ENCODE results near the gene SPI1.
"Not testable (repeated sequence)": the region's sequence is repeated elsewhere in the genome, so short reads cannot be mapped to it uniquely, and the experiment has no call there.

Gene SPI1

DNA sequence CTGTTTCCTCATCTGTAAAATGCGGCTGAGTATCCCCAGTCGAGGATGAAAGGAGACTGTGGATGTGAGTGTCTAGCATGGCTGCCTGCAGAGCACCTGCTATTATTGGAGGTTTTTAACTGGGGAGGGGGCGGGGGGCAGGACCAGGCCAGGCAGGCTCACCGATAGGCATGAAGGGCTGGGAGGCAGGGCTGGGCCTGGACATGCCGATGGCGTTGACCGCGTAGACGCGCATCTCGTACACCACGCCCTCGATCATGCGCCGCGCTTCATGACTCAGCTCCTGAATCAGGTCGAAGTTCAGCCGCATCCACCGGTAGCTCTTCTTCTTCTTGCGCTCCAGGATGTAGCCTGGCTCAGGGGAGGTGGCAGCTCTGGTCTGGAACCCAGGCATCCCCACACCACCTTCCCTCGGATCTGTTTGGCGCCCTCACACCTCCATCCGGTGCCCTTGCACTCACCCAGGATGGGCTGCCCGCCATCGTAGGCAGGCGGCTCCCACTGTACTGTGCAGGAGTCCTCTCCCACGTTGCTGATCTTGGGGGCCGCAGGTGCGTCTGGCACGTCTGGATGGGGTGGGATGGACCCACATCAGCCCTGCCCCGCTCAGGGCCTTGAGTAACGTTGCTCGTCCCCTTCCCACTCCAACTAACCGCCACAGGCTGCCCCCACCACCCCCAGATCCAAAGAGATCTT, 41.0 kb downstream of the SPI1 start:
- no peak for DNase-seq

DNA sequence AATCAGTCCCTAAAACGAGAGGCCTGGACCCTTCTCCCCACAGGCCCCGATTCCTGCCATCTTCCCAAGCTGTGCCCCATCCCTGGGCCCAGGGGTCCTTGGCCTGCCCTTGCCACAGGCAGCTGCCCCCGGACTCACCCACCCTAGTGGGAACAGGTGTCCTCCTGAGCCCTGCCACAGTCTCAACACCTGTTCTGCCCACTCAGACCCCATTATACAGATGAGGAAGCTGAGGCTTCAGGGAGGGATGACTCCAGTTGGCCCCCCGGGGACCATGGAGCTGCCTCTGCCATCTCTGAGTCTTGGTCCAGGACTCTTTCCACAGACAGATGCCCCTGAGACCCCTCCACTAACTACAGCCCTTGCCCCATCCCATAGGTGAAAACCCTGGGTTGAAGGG, 41.8 kb downstream of the SPI1 start:
- DNase-seq = no peak

DNA sequence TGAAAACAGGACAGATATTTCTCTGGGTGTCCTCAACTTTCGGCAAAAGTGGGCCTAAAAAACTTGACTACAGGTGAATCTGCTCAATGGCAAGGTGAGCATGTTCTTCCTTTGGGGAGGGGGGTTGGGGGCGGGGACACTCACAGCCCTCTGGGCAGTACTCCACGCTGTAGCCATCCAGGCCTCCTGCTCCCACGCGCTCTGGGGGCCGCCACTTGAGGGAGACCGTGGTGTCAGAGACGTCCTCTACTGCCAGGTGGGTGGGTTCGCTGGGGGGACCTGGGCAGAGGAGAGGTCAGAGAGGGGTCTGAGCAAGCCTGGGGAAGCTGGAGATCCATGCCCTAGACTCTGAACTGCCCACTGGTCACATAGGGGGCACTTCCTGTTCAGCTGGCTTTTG, 42.6 kb downstream of the SPI1 start:
- DNase-seq = no peak

DNA sequence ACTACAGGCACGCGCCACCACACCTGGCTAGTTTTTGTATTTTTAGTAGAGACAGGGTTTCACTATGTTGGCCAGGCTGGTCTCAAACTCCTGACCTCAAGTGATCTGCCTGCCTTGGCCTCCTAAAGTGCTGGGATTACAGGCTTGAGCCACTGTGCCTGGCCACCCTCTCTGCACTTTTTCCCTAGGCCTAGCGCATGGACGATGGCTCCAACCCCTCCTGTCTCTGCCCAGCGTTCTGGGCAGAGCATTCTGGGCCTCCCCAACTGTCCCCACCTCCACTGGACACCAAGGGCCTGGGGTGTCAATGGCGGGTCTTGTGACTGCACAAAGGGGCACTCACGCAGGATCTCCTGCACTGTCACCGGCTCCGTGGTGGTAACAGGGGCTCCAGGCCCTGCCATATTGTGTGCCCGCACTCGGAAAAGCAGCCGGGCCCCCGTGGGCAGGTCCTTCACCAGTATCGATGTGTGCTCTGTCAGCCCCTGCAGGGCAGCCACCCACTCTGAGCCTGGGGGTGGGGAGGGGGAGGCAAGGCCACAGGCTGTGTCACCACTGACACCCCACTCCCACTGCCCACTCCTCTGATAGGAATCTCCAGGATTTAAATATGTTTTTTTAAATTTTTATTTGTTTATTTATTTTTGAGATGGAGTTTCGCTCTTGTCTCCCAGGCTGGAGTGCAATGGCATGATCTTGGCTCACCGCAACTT, 43.5 kb downstream of the SPI1 start:
- not testable (repeated sequence) for DNase-seq

DNA sequence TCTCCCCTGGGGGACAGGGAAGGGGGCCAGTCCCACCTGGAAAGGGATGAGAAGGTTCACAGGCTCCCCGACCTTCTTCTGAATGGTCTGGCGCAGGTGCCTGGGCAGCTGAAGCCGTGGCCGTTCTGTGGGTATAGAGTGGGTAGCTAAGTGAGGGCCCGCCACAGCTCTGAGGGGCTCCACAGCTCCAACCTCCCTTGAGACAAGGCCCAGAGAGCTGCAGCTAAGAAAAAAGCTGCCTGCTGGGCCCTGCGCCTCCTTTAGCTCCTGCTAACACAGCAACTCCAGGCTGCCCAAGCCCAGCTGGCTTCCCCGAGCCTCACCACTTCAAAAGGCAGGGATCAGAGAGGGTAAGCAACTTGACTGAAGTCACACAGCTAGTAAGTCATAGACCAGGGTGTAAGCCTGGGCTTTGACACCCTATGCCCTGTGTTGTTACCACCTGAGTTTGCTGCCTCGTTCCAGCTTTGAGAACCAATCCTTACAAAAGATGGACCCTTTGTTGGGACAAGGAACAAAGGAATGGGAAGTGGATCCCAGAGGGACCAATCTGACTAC, 44.4 kb downstream of the SPI1 start:
- DNase-seq = no peak

DNA sequence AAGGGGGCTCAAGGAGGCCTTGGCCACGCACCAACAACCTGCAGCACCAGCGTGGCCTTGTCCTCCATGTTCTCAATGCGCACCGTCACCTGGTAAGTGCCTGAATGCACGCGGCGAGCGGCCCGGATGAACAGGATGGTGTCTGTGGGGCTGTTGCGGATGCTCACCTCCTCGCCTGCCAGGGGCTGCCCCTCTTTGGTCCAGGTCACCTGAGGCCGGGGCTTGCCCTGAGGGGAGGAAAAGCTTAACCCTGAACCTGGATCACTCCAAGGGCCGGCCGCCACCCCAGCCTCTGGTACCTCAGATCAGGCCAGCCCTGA, 44.9 kb downstream of the SPI1 start:
- no peak for DNase-seq

DNA sequence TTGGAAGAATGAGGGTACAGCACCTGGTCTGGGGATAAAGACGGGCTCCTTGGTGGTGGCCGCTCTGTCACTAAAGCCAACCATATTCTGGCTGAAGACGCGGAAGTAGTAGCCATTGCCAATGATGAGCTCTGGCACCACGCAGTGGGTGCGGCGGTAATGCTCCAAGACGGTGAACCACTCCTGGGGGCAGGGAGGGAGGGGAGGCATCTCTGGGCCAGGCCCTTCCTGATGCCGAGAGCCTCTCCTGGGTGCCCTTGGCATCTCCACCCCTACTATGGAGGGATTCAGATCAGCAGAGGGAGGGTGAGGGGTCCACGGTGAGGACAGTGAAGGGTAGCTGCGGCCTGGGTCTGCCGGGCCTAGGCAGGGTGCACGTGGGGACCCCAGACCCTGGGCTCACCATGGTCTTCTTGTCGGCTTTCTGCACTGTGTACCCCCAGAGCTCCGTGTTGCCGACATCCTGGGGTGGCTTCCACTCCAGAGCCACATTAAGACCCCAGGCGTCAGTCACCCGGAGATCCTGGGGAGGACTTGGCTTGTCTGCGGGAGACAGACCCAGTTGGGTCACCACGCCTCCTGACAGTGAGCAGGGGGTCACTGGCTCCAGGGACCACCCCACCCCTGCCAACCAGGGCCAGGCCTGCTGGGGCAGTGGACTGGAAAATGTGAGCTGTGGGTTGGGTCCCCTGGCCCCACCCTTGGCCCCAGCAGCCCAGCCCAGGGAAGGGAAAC, 45.4 kb downstream of the SPI1 start:
- no peak for DNase-seq

DNA sequence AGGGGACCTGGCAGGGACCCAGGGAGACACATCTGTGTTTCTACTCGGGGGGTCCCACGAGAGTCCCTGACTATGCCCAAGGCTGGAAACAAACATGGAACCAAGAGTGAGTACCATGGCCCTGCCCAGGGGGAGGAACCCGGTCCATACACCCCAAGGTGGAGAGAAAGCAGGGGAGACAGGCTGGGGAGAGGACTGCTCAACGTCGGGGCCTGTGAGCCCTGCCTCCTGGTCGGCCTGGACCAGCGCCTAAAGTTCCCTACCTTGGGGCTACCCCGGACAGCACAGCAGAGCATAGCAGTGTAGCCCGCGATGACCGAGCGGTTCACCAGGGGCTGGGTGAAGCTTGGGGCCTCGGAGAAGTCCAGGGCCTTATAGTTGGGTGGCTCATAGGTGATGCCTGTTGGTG, 46.0 kb downstream of the SPI1 start:
- DNase-seq = no peak

DNA sequence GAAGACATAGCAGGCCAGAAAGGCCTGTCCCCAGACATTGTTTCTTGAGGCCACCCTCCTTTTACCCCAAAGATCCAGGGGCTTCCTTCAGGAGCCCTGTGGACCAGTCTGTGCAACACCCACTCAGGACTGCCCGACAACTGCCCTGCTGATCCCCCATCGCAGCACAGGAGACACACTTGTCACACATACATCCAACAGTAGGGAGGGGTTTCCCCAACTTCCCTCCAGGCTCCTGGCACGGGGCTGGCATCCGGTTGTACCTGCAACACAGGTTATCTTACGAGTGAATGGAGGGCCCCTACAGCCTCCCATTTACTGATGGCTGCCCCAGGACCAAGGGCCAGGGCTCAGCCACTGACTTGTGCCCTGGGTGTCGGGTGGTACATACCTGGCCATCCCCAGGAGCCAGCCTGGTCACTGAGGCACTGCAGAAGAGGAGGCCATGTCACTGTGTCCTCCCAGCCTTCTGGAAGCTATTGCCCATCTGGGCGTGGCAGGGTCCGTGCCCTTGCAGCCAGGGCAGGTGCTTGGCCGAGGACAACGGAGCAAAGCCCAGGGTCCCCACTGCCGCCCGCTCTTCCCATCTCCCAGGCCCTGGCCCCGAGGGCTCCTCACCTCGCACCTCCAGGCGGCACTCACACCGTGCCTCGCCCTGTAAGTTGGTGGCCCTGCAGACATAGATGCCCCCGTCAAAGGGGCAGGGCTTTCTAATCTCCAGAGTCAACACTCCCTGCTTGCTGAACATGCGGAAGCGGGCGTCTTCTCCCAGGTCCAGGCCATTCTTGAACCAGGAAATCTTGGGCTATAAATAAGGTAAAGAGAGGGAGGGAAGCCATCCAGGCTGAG, 46.7 kb downstream of the SPI1 start:
- DNase-seq = no peak

DNA sequence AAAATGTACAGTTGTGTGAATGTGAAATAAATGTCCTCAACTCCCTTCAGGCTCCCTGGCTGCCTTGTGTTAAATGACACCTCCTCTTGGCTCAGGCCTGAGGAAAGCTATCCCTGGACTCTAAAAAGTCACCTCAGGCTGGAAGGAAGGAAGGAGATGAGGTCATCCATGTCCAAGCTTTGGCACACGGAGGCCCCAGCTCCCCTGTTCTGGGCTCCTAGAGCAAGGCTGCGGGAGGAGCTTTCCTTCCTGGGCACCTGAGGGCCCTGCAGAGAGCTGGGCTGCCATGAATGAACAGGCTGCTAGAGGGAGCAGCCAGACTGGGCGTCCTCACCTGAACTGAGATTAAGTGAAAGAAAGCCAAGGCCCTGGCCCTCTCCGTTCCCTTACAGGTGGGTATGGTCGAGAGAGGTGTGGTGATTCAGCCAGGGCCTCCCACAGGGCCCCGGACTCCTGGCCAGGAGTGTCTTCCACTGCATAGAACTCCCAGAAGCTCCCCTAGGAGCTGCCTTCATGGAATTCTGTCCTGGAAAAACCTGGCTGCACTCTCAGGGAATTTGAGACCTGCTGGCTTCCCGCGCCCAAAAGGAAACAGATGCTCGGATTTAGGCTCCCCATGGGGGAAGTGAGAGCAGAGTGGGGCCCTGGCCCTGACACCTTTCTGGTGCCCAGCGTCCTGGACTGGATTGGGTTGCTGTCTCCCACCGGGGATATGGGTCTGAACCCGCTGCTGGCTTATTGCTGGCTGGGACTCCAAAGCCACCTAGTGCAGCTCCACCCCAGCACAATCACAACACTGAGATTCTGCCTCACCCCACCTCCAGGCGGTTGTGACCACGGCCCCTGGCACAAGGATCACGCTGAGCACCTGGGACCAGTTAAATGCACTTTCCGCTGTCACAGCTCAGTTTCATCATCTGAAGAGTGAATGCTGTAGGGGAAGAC, 48.1 kb downstream of the SPI1 start:
- DNase-seq = no peak

DNA sequence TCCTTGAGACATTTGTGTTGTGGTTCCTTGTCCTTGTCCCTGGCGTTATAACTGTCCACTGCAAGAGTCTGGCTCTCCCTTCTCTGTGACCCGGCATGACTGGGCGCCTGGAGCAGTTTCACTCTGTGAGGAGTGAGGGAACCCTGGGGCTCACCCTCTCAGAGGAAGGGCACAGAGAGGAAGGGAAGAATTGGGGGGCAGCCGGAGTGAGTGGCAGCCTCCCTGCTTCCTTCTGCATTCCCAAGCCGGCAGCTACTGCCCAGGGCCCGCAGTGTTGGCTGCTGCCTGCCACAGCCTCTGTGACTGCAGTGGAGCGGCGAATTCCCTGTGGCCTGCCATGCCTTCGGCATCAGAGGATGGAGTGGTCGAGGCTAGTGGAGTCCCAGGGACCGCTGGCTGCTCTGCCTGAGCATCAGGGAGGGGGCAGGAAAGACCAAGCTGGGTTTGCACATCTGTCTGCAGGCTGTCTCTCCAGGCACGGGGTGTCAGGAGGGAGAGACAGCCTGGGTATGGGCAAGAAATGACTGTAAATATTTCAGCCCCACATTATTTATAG, 48.8 kb downstream of the SPI1 start:
- DNase-seq = no peak

DNA sequence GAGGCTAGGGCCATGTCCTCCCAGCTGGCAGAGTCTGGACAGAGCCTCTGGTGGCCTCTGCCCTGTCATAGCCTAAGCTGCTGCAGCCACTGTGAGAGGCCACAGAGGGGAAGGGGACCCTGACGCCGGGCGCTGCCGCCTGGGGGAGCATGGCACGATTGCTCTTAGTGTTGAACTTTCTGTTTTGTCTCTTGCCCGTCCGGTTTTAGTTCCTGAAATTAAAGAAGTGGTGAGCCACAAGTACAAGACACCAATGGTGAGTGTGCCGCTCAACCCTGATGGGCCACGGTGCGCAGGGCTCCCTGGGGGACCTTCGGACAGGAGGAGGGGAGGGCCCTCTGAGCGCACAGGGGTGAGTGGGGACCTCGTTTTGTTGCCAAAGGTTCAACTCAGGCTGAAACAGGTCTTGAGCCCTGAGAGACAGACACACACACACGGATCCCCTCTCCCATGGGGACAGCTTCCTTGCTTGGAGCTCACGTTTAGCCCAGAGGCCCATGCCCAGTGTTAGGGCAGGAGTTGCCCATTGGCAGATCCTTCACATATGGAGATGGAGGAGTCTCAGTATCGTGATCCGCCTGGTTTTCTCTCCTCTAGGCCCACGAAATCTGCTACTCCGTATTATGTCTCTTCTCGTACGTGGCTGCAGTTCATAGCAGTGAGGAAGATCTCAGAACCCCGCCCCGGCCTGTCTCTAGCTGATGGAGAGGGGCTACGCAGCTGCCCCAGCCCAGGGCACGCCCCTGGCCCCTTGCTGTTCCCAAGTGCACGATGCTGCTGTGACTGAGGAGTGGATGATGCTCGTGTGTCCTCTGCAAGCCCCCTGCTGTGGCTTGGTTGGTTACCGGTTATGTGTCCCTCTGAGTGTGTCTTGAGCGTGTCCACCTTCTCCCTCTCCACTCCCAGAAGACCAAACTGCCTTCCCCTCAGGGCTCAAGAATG, 49.6 kb downstream of the SPI1 start:
- no peak for DNase-seq

DNA sequence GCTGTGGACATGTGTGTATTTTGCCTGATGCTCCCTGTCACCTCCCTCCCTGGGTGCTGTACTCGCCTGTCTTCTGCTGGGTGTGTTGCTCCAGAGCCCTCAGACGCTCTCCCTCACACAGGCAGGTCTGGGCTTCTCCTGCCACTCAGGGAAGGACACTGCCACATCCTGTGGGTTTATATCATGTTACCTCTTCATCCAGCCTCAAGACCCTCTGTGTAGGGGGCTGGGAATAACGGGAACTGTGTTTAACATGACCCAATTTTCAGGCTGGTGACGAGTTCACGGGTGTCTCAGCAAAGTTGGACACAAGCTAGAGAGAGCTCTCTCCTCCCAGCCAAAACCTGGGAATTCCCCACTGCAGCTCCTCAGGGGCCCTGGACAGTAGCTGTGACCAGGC, 50.4 kb downstream of the SPI1 start:
- no peak for DNase-seq

DNA sequence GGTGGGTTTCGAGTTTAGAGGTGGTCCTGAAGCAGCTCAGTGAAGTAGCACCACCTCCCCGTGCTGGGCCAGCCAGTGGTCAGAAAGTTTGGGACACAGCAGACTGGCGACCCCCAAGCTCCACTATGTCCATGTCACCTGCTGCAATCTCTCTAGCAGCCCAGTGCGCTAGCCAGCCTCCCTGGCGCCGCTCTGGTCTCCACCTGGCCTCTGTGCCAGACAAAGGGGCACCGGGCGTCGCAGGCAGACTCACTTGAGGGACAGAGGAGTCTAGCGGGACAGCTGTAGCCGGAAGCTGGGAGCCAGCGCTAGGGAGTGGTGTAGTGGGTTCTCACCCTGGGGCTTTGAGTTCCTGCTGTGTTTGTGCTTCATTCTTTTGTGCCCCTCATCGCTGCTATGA, 51.3 kb downstream of the SPI1 start:
- DNase-seq = no peak

DNA sequence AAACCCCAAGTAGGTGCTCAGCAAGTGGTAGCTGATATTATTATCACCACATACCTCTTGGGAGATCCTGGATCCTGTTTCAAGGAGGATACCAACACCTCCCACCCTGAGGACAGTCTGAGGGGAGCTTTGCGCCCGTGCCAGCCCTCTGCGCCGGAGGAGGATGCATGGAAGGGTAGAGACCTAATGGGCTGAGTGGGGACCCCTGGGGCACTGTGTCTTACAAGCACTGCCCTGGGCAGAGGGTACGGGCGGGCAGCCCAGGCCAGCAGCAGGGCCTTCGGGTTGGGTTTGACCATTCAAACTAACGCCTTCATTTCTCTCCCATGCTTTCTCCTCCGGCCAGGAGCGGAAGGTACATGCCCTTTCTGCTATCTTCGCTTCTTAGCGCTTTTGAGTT, 52.1 kb downstream of the SPI1 start:
- DNase-seq = no peak

DNA sequence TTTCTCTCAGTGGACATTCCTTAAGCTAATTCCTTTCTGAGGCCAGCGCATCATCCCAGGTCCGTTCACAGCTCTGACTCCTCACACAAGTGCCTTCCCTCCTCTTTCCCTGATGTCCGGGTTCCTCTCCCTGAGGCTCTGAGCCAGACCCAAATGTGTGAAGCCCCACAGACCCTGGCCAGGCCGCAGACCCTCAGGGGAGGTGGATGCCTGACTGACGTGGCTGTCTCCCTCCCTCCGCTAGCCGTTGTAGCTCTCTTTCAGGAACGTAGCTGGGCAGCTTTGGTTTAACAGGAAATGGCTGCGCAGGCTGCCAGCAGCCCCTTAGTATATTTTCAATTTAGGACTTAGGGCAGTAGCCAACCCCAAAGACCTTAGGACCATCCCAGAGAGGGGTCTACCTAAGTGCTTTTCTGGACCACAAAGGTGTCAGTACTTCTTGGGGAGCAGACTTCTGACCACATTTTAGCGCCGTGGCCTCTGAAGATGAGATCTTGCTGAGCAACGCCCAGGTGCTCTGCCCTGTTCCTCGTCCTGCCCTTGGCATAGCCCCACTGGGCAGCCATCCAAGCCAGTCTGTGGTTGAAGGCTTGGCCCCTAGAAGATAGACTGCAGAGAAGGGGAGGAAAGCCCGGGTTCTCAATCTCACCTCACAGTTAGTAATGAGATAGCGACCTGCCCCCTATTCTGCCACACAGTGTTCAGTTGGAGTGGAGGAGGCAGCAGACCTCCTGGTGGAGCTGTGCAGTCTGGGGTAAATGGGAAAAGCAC, 52.9 kb downstream of the SPI1 start:
- no peak for DNase-seq

DNA sequence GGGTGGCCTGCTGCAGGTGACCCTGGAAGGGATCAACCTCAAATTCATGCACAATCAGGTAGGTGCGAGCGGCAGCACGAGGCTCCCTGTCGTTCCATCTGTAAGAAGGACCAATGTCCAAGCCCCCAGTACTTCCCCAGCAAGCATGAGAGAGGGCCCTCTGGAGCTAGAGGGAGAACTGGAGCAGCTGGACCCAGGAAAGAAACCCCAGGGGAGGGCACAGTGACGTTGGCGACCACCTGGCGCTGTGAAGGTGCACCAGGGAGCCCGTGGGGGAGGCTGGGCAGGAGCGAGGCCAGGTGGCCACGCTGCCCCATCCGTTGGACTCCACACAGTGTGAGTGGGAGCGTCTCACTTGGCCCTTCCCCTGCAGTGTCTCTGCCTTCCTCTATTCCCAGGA, 53.8 kb downstream of the SPI1 start:
- no peak for DNase-seq

DNA sequence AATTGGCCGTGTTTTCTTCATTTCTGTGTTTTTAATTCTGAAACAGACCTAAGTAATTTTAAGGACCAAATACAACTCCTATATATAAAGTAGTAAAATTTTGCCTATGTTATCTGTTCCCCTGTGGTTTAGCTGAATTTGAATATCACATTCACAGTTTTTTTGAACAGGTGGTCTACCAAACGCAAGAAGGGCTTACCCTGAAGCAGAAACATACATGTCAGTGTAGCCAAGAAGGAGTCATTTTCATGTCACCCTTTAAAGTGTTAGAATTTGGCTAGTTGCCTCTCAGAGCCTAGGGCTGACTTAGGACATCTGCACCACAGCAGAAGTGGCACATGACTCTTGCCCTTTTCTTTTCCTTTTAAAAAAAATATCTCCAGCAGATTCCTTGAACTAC, 60.2 kb downstream of the SPI1 start:
- DNase-seq = no peak

DNA sequence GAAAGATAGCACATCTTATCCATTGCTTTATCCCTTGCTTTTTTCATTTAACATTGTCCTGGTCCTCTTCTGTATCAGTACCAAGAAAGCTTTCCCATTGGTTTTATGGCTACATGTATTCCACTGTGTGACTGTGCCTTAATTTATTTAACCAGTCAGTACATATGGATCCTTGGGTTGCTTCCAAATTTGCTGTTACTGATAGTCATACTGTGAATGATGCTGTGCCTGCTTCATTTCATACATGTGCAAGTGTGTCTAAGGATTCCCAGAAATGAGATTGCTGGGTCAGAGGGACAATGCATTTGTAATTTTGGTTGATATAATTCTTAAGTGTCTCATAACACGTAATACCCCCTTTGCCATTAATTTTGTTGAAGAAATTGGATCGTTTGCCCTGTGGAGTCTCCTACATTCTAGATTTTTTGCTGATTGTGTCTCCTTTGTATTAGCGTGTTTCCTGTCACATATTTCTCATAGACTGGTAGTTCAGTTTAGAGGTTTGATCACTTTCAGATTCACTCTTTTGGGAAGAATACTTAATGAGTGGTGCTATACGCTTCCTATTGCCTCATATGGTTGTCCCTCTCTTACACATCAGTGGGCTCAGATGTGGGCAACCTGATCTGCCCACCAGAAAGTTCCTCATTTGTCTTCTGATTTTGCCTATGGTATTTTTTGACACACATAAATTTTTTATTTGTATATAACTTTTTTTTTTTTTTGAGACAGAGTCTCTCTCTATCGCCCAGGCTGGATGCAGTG, 61.1 kb downstream of the SPI1 start:
- no peak for DNase-seq
